ENCODE data around the gene TGFBRAP1. TPM values are rescaled to one million over a fixed set of nuclear protein-coding genes. Genes with fewer than 3 reads are reported as not detected.

The TGFBRAP1 gene
- total RNA-seq, 2 donors from 2014 or later = 14.2 to 19.8 TPM

DNA sequence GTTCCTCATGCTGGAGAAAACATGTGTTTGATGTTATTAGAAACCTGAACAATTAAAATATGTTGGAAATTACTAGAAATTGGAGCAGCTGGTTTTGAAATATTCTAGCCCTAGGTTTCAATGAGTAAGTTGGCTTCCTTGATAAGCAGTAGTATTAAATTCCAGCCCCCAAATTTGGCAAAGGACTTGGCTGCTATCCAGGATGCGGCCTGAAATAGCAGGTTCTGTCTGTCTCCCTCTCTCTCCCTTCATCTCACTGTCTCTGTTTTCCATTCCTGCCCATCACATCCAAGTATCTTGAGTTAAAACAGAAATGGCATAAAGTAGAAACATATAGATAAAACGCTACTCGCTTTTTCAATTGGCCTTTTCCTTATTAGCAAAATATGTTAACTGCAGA is 108.9 kb downstream of the TGFBRAP1 start:
- H3K9me3 ChIP-seq = no peaks in the 10 kb centered on the region
- H3K27me3 ChIP-seq = no peaks in the 10 kb centered on the region
- no peak for DNase-seq
- H3K36me3 ChIP-seq = no peaks in the 10 kb centered on the region
- H3K9ac ChIP-seq (ENCODE audit: low read depth in 2 of 2, low read length in 2 of 2) = no peak overlapping the region
- no peaks in the 10 kb centered on the region for H3K4me1 ChIP-seq
- TF ChIP-seq, protein P1, sequence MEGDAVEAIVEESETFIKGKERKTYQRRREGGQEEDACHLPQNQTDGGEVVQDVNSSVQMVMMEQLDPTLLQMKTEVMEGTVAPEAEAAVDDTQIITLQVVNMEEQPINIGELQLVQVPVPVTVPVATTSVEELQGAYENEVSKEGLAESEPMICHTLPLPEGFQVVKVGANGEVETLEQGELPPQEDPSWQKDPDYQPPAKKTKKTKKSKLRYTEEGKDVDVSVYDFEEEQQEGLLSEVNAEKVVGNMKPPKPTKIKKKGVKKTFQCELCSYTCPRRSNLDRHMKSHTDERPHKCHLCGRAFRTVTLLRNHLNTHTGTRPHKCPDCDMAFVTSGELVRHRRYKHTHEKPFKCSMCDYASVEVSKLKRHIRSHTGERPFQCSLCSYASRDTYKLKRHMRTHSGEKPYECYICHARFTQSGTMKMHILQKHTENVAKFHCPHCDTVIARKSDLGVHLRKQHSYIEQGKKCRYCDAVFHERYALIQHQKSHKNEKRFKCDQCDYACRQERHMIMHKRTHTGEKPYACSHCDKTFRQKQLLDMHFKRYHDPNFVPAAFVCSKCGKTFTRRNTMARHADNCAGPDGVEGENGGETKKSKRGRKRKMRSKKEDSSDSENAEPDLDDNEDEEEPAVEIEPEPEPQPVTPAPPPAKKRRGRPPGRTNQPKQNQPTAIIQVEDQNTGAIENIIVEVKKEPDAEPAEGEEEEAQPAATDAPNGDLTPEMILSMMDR (IDR thresholded peaks at IDR 0.05) = no peak
- no peak overlapping the region for H3K27ac ChIP-seq
- no peak overlapping the region for H3K4me3 ChIP-seq
- intact Hi-C loops (cut with DNase I) = no loop called here

DNA sequence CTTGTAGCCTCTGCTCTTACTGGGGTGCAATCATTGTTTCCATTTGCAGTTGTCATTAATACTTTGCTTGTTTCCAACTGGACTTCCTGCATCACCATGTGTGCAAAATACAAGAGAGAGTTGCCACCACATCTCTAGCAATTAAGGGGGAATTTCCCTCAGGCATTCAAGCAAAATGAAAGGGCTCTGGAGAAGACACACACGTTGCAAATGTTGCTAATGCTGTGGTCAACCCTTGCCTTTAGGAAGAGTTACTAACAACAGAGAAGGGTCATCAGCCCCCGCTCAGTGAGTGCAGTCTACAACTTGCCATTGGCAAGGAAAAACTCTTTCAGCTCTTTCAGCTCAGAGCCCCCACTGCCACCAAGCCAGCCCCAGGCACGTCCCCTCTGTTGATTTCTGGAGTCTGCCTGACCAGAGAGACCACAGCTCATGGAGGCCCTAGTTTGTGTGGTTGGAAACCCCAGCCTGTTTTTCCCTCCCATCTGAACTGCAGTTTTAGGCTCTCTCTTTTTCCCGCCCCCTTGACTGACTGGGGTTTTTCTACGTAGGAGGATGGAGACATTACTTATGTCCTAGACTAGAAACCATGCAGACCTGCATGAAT is 113.8 kb downstream of the TGFBRAP1 start:
- H3K9ac ChIP-seq (ENCODE audit: low read depth in 2 of 2, low read length in 2 of 2) = no peak overlapping the region
- TF ChIP-seq, protein P1 (IDR thresholded peaks at IDR 0.05) = no peak
- H3K9me3 ChIP-seq = no peaks in the 10 kb centered on the region
- H3K36me3 ChIP-seq = no peaks in the 10 kb centered on the region
- DNase-seq = no peak
- intact Hi-C loops (cut with DNase I) = no loop called here
- H3K27ac ChIP-seq = no peak overlapping the region
- no peaks in the 10 kb centered on the region for H3K4me1 ChIP-seq
- no peaks in the 10 kb centered on the region for H3K27me3 ChIP-seq
- no peak overlapping the region for H3K4me3 ChIP-seq

Other genes starting within 250 kb of the TGFBRAP1 start
- not detected for gene GPR45, start 88.0 kb downstream of the TGFBRAP1 start, total RNA-seq
- gene C2orf49, start 7.8 kb upstream of the TGFBRAP1 start, total RNA-seq = 10 to 100 TPM; 11.9 to 17.4 TPM
- gene FHL2, start 69.3 kb upstream of the TGFBRAP1 start, total RNA-seq = 100 to 1,000 TPM; 103 to 212 TPM